H9 (cell line): Measurements from ENCODE around the gene SLC35B1. TPM values are rescaled to one million over a fixed set of nuclear protein-coding genes. Genes with fewer than 3 reads are reported as not detected.
A peak's percentile ranks its signal among the peaks of the same experiment; 100 is the strongest.

Source experiments
- DNase-seq: peaks from one replicate; pipeline ENCODE4 v3.0.0-alpha.2; 2017
- H2AFZ ChIP-seq: one replicate; pipeline ENCODE4 v1.6.1; 2013; ENCODE audit warnings: mild to moderate bottlenecking, low read length, control low read depth, moderate library complexity
- H2AK5ac ChIP-seq: 2 replicates; pipeline ENCODE4 v1.6.1; 2013; ENCODE audit warnings: low read length, control low read depth, mixed read lengths; ENCODE audit not compliant: insufficient read length
- H2BK120ac ChIP-seq: one replicate; pipeline ENCODE4 v1.6.1; 2013; ENCODE audit warnings: low read depth, mild to moderate bottlenecking, low read length, control low read depth, inconsistent platforms; ENCODE audit not compliant: poor library complexity, severe bottlenecking
- H2BK12ac ChIP-seq: 2 replicates; pipeline ENCODE4 v1.6.1; 2013; ENCODE audit warnings: low read length, control low read depth, mixed read lengths, low read depth; ENCODE audit not compliant: insufficient read length
- H2BK15ac ChIP-seq: 2 replicates; pipeline ENCODE4 v1.6.1; 2013; ENCODE audit warnings: low read depth, low read length, control low read depth
- H2BK20ac ChIP-seq: one replicate; pipeline ENCODE4 v1.6.1; 2013; ENCODE audit warnings: low read depth, mild to moderate bottlenecking, low read length, control low read depth, inconsistent platforms; ENCODE audit not compliant: poor library complexity, severe bottlenecking
- H2BK5ac ChIP-seq: 2 replicates; pipeline ENCODE4 v1.6.1; 2013; ENCODE audit warnings: low read length, control low read depth, mixed read lengths; ENCODE audit not compliant: insufficient read length
- H3K14ac ChIP-seq: 2 replicates; pipeline ENCODE4 v1.6.1; 2013; ENCODE audit warnings: low read length, control low read depth; ENCODE audit not compliant: insufficient read depth
- H3K18ac ChIP-seq: 2 replicates; pipeline ENCODE4 v1.6.1; 2013; ENCODE audit warnings: low read depth, mild to moderate bottlenecking, mixed read lengths, low read length, control low read depth; ENCODE audit not compliant: insufficient read length
- H3K23ac ChIP-seq: 2 replicates; pipeline ENCODE4 v1.6.1; 2013; ENCODE audit warnings: low read length, control low read depth, mixed read lengths, low read depth; ENCODE audit not compliant: insufficient read length
- H3K23me2 ChIP-seq: 2 replicates; pipeline ENCODE4 v1.6.1; 2013; ENCODE audit warnings: low read depth, mild to moderate bottlenecking, mixed read lengths, low read length, control low read depth; ENCODE audit not compliant: insufficient read length, poor library complexity, severe bottlenecking
- H3K27ac ChIP-seq: 2 replicates; pipeline ENCODE4 v1.5.1; 2013; ENCODE audit warnings: low read length, control low read depth, mixed read lengths, low read depth; ENCODE audit not compliant: insufficient read length
- H3K27me3 ChIP-seq: 2 replicates; pipeline ENCODE4 v1.6.1; 2013; ENCODE audit warnings: low read length, control low read depth, inconsistent platforms; ENCODE audit not compliant: insufficient read depth
- H3K4ac ChIP-seq: 2 replicates; pipeline ENCODE4 v1.6.1; 2013; ENCODE audit warnings: low read depth, mild to moderate bottlenecking, control low read depth, inconsistent platforms, low read length, moderate library complexity
- H3K4me1 ChIP-seq: 2 replicates; pipeline ENCODE4 v1.6.1; 2013; ENCODE audit warnings: low read length, control low read depth, inconsistent platforms; ENCODE audit not compliant: insufficient read depth
- H3K4me2 ChIP-seq: 2 replicates; pipeline ENCODE4 v1.6.1; 2013; ENCODE audit warnings: low read length, control low read depth, mixed read lengths; ENCODE audit not compliant: insufficient read length, insufficient read depth
- H3K56ac ChIP-seq: 2 replicates; pipeline ENCODE4 v1.6.1; 2013; ENCODE audit warnings: low read depth, mild to moderate bottlenecking, mixed read lengths, low read length, control low read depth; ENCODE audit not compliant: insufficient read length
- H3K79me1 ChIP-seq: 2 replicates; pipeline ENCODE4 v1.6.1; 2013; ENCODE audit warnings: low read depth, mild to moderate bottlenecking, moderate library complexity, low read length, control low read depth, inconsistent platforms; ENCODE audit not compliant: insufficient read depth, poor library complexity, severe bottlenecking
- H3K79me2 ChIP-seq: 2 replicates; pipeline ENCODE4 v1.6.1; 2013; ENCODE audit warnings: low read length, control low read depth, inconsistent platforms; ENCODE audit not compliant: insufficient read depth
- H3K9ac ChIP-seq: 2 replicates; pipeline ENCODE4 v1.6.1; 2013; ENCODE audit warnings: low read length, control low read depth, mixed read lengths; ENCODE audit not compliant: insufficient read length; ENCODE audit errors: extremely low read depth
- H3K9me3 ChIP-seq: one replicate; pipeline ENCODE4 v1.6.1; 2013; ENCODE audit warnings: low read depth, low read length, inconsistent platforms; ENCODE audit not compliant: control insufficient read depth
- H3T11ph ChIP-seq: one replicate; pipeline ENCODE4 v1.6.1; 2013; ENCODE audit warnings: mild to moderate bottlenecking, low read length, control low read depth, inconsistent platforms
- H4K20me1 ChIP-seq: one replicate; pipeline ENCODE4 v1.6.1; 2013; ENCODE audit not compliant: control insufficient read depth, insufficient read length, insufficient read depth
- H4K5ac ChIP-seq: 2 replicates; pipeline ENCODE4 v1.6.1; 2013; ENCODE audit warnings: low read depth, mild to moderate bottlenecking, mixed read lengths, low read length, control low read depth; ENCODE audit not compliant: insufficient read length
- H4K8ac ChIP-seq: replicated peaks from 2 replicates; pipeline ENCODE4 v1.6.1; 2013; ENCODE audit warnings: low read length, control low read depth, mixed read lengths, low read depth; ENCODE audit not compliant: insufficient read length
- H4K91ac ChIP-seq: 2 replicates; pipeline ENCODE4 v1.6.1; 2013; ENCODE audit warnings: low read depth, mild to moderate bottlenecking, moderate library complexity, mixed read lengths, low read length, control low read depth; ENCODE audit not compliant: insufficient read length
- H3K27ac Mint-ChIP-seq, 3 experiments: 2 replicates in 2 of 3; 3 replicates in 1 of 3; pipeline ENCODE4 v1.8.0; 2020 to 2021; ENCODE audit warnings: mixed read lengths in 3 of 3, mild to moderate bottlenecking in 1 of 3, moderate library complexity in 1 of 3
- H3K27me3 Mint-ChIP-seq: 2 replicates; pipeline ENCODE4 v1.8.0; 2021; ENCODE audit warnings: low read depth, mild to moderate bottlenecking, moderate library complexity, mixed read lengths
- H3K36me3 Mint-ChIP-seq, 3 experiments: 2 replicates in 2 of 3; 3 replicates in 1 of 3; pipeline ENCODE4 v1.8.0; 2020 to 2021; ENCODE audit warnings: low read depth in 3 of 3, mixed read lengths in 3 of 3; ENCODE audit not compliant: insufficient read depth in 1 of 3
- H3K4me1 Mint-ChIP-seq, 2 experiments: 2 replicates each; pipeline ENCODE4 v1.8.0; 2020; ENCODE audit warnings: mixed read lengths in 2 of 2
- H3K4me3 Mint-ChIP-seq, 2 experiments: 2 replicates in 1 of 2; 3 replicates in 1 of 2; pipeline ENCODE4 v1.8.0; 2020 to 2021; ENCODE audit warnings: mild to moderate bottlenecking in 2 of 2, mixed read lengths in 2 of 2, moderate library complexity in 1 of 2
- H3K9me3 Mint-ChIP-seq, 2 experiments: 2 replicates in 1 of 2; 3 replicates in 1 of 2; pipeline ENCODE4 v1.8.0; 2020; ENCODE audit warnings: mild to moderate bottlenecking in 2 of 2, mixed read lengths in 2 of 2, moderate library complexity in 1 of 2
- CTCF ChIP-seq: fragments of 200-600 bp; sonication (generic); conservative IDR thresholded peaks from 3 replicates; pipeline ENCODE4 v1.8.0; 2021; ENCODE audit warnings: antibody characterized with exemption, mild to moderate bottlenecking
- WGBS: extraction: QIAGEN DNeasy Blood & Tissue Kit; methylation state at CpG from one replicate; pipeline ENCODE4 v1.1.7; 2013; ENCODE audit warnings: missing lambda C conversion rate, low lambda C conversion rate, mixed read lengths; ENCODE audit not compliant: insufficient read length; ENCODE audit errors: extremely low coverage; 5-methylcytosine and 5-hydroxymethylcytosine counted together
- total RNA-seq: library from RNA; stranded (reverse); gene quantifications from 2 replicates; pipeline ENCODE4 v1.2.1, GENCODE V29; 2021

SLC35B1 gene
- total RNA-seq, 1 experiment from 2014 or later: 58.9 TPM

DNA sequence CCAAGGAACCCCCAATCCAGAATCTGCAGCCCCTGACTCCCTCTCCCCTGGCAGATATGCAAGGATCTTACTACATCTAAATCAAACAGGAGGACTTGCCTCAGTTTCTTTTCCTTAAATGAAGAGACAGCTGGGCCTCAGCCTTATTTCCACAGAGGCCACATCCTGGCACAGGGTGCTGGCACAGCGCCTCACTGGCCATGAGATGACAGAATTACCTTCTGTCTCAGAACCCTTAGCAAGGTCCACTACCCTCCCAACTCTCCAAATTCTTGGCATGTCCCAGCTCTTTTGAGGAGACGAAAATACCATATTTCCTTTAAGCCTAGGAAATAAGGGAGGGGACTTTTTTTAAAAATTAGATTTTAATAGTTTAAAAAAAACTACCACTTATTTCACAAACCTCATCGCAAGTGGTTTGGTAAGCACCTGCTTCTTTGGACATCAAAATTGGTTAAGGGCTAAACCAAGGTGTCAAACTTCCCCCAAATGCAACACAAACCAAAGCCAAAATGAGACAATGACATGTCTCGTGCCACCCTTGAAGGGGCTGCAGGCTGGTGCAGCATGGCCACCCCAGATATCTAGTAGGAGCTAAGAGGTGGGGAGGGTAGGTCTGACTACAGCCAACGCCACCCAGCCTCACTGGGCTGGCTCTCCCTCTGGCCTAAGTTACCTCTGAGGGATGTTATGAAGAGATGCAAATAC is 30.8 kb upstream of the SLC35B1 start:
- H3K36me3 Mint-ChIP-seq: peaks cover 0 to 4% (median 4%) of the 10 kb centered on the region in 3 experiments; a peak in 4 of 7 replicates

More for the DNA sequence above, 30.8 kb upstream of the SLC35B1 start:
- peak overlapping the region in 1 of 3 experiments; percentile 71; a peak in 3 of 7 replicates for H3K27ac Mint-ChIP-seq
- H3K14ac ChIP-seq: no peak overlapping the region
- H3K9me3 ChIP-seq: no peaks in the 10 kb centered on the region
- H3K27me3 ChIP-seq: no peaks in the 10 kb centered on the region
- no peak overlapping the region for H2BK120ac ChIP-seq
- H3K4me3 Mint-ChIP-seq: no peak overlapping the region; a peak in 1 of 5 replicates
- H3T11ph ChIP-seq: no peak overlapping the region
- no peak overlapping the region for H2BK5ac ChIP-seq
- no peak overlapping the region for H3K4ac ChIP-seq
- H3K27me3 Mint-ChIP-seq: no peaks in the 10 kb centered on the region
- no peaks in the 10 kb centered on the region; a peak in 1 of 5 replicates for H3K9me3 Mint-ChIP-seq
- H3K4me1 ChIP-seq: no peaks in the 10 kb centered on the region
- H3K4me2 ChIP-seq: no peak overlapping the region
- no peaks in the 10 kb centered on the region for H3K23me2 ChIP-seq
- no peak overlapping the region for H3K56ac ChIP-seq
- H3K27ac ChIP-seq: no peak overlapping the region
- H2AK5ac ChIP-seq: no peak overlapping the region
- no CpG with 5 or more reads among the region's 5 CpGs for WGBS
- TF ChIP-seq CTCF: no peak
- H3K79me1 ChIP-seq: peaks cover 11% of the 10 kb centered on the region
- peaks cover 2% of the 10 kb centered on the region; the same call in 1 of the 2 replicates for H3K79me2 ChIP-seq
- H4K20me1 ChIP-seq: no peaks in the 10 kb centered on the region
- no peak overlapping the region for H2AFZ ChIP-seq
- no peaks in the 10 kb centered on the region for H3K4me1 Mint-ChIP-seq
- H3K18ac ChIP-seq: no peak overlapping the region
- H3K23ac ChIP-seq: no peak overlapping the region
- H2BK20ac ChIP-seq: no peak overlapping the region
- DNase-seq: no peak
- no peak overlapping the region for H2BK15ac ChIP-seq
- no peak overlapping the region for H4K5ac ChIP-seq
- H3K9ac ChIP-seq: no peak overlapping the region
- H4K8ac ChIP-seq: no peak overlapping the region
- H4K91ac ChIP-seq: no peak overlapping the region
- no peak overlapping the region for H2BK12ac ChIP-seq
